Astrocyte of the hippocampus (primary cell): ENCODE data around the gene GPR176.

Experiments
- DNase-seq: peaks from one replicate; pipeline ENCODE4 v3.0.0; 2011; ENCODE audit warnings: low read depth, low spot score

The GPR176 gene, protein sequence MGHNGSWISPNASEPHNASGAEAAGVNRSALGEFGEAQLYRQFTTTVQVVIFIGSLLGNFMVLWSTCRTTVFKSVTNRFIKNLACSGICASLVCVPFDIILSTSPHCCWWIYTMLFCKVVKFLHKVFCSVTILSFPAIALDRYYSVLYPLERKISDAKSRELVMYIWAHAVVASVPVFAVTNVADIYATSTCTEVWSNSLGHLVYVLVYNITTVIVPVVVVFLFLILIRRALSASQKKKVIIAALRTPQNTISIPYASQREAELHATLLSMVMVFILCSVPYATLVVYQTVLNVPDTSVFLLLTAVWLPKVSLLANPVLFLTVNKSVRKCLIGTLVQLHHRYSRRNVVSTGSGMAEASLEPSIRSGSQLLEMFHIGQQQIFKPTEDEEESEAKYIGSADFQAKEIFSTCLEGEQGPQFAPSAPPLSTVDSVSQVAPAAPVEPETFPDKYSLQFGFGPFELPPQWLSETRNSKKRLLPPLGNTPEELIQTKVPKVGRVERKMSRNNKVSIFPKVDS

DNA sequence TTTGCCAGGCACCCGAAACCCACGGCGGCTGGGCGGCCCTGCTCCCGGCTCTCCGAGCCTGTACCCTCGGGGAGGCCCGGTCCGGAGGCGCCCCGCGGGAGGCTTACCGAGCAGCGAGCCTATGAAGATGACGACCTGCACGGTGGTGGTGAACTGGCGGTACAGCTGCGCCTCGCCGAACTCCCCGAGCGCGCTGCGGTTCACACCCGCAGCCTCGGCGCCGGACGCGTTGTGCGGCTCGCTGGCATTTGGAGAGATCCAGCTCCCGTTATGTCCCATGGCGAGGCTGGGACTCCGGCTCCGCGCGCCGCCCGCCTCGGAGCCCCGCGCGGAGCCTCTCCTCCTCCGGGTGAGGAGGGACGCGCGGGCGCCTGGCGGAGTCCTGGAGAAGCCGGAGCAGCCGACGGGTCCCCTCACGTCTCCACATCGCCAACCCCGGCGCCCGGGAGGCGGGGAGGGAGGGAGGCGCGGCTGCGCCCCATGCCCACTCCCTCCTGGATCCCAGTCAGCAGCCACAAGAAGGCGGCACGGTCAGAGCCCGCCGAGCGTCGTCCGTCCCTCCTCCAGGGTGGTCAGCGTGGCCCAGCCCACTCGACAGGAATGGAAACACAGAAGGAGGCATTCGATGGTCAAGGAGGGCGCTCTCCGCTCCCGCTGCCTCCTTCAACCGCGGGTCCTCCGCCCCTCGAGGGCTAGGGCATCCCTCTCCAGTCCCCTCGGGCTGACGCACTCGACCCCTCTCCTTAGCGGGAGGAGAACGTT is at the start of gene GPR176:
GPR176 (minus strand) TSS at position 519 of the 762 bp plus-strand sequence; CDS start at position 279, 240 bp downstream.
- DNase-seq = peak; percentile 95

DNA sequence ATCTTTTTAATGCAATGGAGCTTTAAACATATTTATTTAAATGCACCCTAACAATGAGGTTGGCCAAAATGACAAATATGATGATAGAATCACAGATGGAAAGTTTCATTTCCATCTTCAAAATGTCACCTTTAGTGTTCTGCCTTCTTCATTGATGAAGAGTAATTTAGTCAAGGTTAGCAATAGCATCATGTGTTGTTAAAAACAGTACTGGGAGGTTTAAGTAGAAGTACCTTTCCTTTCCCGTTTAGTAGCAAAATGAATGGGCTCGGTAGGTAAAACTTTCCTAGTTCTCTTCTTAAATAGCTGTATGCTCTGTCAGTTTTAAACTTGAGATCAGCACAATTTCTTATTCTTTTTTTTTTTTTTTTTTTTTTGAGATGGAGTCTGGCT is 48.9 kb upstream of the GPR176 start:
- DNase-seq = no peak

DNA sequence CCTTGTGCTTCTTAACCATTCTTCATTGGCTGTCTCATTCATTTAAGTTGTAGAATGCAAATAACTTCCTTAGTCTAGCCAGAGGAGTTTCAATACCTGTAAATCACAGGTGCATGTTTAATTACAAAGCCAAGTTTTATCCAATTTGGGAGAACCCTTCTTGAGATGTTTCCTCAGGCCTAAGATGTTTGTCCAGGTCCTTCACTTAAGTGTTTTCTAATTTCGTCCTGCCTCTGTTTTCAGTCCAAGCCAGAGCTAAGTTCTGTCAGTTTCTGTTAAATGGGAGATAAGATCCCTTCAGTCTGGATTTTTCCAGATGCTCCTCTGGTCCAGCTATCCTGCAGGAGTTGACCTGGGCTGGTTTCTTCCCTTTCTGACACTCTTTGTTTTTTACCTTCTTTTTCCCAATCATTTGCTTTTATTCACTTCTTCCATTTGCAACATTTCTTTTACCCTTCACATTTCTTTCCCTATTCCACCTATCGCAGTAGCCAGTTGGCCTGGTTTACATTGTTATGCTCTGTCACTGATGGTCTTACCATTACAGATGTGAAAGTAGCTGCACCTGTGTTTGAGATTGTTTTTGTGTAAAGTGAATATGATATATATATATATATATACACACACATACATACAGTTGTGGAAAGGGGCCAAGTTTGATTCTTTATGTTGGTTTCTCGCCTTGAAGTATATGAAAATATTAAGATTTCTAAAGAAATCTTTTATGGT is 48.4 kb upstream of the GPR176 start:
- no peak for DNase-seq

DNA sequence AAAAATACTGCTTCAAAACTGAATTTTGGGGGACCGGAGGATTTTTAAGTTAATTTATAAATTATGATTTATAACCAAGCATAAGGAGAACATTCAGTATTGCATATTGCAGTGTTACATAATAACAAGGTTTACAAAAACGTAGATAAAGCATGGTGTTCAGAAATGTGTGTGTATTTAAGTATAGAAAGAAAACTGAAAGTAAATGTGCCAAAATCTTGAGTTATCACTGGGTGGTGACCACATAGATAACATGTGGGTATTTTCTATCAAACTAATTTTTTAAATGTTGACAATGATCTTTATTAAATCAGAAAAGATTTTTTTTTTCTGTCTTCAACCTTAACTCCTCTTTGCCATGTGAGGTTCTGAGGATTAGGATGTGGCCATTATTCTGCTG is 46.5 kb upstream of the GPR176 start:
- DNase-seq = no peak

DNA sequence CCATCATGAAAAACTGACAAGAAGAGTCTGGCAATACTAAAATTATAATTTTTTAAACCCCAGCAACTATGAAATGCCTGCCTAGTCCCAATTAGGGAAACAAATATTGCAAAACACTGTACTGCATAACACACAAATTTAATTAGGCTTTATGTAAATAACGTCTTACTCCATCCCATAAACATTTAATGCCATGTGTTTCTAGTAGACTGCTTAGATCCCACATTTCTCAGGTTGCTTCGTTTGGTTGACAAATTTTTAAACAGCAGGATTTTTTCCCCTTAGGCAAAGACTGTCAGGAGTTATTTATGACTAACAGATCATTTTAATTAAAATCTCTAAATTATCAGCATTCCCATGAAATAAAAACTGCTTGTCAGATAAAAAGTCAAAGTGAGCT is 43.7 kb upstream of the GPR176 start:
- DNase-seq = no peak

DNA sequence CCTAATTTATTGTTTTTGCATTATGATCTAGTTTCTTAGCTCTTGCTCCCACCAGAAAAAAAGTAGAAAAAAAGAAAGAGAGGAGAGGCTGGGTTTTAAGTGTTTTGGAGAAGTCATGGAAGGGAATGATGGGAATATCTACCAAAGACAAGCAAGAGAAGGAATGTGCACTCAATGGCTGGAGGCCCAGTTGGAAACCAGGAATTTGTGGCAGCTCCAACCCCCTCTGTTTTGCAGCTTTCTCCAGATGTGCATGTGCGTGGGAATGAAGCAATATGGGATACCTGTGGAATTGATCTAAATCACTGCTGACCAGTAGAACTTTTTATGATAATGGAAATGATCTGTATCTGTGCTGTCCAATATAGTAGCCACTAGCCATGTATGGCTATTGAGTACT is 41.0 kb upstream of the GPR176 start:
- no peak for DNase-seq

DNA sequence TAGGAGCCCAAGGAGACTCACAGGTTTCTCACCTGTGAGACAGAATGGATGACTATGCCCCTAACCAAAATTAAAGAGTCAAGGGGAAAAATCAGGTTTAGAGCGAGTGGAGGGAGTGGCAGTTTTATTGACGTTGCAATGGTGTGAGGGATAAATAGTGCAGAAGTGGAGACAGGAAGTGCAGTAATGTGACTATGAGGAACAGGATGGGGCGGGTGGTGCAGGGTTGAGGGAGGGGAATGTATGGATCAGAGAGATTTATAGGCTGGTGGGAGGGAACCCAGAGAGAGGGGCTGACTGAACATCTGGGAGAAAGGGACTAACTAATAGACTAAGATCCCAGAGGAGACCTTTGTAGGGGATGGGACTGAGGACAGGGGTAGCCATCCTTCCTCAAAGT is 40.3 kb upstream of the GPR176 start:
- DNase-seq = no peak

DNA sequence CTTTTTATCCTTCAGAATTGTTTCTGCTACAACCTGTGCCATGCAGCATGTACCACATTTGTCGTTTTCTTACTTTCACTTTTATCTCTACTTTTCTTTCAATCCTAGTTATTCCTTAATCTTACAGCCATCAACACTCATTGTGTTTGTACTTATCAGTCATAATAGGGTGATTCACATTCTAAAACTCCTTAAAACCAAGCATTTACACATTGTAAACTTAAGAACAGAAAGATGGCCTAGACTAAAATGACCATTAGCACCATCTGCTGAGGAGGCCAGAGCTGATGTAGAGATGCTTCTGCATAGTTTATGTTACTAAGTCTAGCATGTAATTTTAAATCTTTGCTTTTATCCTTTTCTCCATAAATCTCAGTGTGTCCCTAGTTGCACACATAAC is 39.3 kb upstream of the GPR176 start:
- no peak for DNase-seq

DNA sequence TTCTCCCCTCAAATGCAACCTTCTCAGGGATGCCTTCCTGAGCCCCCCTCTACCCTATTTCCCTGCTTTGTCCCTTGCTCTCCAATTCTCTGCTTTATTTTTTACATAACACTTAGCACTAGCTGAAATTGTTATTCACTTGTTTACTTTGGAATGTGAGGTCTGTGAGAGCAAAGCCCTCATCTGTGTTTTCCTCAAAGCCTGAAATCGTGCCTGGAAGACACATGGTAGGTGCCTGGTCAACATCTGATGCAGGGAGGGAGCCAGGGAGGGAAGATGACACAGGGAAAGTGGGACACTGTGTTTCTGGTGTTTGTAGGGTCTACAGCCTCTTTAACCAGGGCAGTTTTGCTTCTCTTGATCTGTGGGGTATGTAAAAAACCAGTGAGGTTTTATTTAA is 37.4 kb upstream of the GPR176 start:
- no peak for DNase-seq

DNA sequence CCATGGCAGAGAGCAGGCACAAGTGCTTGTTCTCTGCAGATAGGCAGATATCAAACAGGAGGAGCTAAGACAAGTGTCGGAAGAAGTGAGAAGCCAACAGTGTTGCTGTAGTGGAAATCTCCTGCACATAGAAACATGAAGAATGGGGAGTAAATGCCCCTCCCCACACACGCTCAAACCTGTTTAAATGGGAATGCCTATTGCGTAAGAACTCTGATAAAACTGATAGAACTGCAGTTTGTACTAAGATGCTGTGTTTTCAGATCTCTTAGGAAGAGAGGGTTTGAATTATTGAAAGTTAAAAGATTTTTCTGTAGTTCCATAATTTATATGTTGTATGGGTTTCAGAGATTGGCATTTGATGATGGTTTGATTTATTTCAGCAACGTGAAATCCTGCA is 33.5 kb upstream of the GPR176 start:
- no peak for DNase-seq

DNA sequence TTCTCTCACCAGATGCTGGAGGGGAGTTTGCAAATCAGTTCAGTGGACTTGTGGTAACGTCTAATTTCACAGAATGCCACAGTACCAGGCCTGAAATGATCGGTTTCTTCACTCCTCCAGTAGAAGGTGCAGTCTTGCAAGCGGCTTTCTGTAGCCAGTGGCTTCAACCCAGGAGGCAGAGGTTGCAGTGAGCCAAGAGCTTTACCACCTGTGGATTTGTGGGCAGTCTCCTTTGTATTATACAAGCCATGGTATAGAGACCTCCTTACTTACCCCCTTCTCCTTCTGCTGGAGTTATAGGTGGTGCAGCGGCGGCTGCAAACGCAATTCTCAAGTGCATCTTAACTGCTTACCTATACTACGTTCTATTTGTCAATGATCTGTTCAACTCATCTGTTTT is 31.5 kb upstream of the GPR176 start:
- DNase-seq = no peak

DNA sequence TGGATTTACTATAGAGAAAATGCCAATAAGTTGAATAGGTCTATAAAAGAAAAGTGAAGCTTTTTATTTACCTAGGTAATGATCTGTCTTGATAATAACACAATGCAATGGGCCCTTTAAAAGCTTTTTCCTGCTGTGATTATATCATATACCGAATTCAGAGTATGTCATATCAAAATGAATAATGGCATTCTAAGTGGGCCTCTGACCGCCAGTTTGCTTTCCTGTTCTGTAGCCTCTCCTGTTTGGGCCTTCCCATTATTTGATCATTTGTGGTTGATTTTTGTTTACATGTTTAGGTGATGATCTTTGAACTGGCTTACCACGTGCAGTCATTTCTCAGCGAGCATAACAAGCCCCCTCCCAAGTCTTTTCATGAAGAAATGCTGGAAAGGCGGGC is 28.8 kb upstream of the GPR176 start:
- DNase-seq = no peak

DNA sequence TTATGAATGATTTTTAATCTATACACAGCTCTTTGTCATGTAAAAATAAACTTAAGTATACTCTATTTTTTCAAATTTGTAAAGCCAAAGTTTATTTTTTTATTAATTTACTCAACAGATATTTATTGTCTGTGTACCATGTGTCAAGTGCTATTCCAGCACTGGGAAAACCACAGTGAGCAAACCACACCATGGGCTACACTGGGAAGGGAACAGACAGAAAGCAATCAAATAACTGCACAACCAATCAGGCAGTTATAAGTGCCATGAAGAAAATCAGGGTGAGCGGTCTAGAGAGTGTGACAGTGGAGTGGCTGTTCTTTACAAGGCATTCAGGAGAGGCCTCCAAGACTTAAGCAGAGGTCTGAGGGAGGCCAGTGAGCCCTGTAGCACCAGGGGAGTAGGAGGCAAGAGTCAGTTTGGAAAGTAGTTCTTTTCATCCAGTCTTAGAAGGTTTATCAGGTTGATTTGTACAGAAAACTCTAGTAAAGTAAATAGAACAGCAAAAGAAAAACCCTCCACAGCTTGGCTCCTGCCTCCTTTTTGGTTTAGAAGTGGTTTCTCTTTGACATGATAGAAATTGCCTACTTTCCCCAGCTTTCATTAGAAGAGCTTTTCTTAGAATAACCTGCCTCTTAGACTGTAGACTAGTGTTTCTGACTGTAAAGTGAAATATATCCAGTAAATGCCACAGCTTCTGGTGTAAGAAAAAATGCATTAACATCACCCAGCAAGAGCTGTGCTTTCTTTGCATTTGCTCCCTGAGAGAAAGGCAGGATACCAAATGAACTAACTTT is 27.5 kb upstream of the GPR176 start:
- peak; percentile 20 for DNase-seq

DNA sequence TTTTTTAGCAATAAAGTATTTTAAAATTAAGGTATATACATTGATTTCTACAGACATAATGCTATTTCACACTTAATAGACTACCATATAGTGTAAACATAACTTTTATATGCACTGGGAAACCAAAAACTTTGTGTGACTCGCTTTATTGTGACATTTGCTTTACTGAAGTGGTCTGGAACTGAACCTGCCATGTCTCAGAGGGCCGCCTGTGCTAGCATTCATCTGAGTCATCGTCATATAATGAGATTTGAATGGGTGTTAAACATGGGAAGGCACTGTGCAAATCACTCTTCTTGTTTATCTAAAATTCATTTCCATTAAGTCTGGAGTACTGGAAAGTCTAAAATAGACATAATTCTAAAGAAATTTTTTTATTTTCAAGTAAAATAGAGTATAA is 26.8 kb upstream of the GPR176 start:
- peak; percentile 70 for DNase-seq

DNA sequence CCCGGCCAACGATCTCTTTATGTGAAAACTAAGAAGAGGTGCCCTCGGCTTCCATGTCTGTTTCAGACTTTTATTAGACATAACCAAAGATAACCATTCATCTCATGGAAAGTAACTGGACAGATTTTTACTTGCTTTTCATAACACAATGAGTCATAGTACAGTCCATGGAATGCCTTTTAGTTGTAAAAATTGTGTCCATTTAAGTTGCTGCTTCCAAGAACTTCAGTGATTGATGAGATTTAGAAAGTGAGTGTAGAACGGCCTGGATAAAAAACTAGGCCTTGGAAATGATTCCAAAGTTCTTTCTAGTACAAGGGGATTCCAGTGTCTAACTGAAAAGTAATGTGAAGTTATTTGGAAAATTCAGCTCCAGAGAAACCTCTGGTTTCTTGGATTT is 24.7 kb upstream of the GPR176 start:
- DNase-seq = peak; percentile 82

DNA sequence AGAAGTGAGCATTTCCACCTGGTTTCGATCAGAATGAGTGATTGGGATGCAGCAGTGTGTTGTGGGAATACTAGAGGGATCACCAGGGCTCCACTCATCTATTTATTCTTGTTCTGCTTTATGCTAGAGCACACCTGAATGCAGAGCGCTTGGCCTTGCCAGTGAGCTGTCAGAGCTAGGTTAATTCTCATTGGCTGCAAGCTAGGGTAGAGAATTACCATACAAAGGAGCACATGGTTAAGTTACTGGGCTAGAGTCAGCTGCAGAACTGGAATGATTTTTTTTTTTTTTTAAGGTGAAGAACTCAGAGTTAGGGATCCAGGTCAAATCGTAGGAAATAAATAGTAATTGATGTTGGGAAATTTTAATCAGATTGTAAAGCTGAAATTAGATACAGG is 22.7 kb upstream of the GPR176 start:
- DNase-seq = no peak

DNA sequence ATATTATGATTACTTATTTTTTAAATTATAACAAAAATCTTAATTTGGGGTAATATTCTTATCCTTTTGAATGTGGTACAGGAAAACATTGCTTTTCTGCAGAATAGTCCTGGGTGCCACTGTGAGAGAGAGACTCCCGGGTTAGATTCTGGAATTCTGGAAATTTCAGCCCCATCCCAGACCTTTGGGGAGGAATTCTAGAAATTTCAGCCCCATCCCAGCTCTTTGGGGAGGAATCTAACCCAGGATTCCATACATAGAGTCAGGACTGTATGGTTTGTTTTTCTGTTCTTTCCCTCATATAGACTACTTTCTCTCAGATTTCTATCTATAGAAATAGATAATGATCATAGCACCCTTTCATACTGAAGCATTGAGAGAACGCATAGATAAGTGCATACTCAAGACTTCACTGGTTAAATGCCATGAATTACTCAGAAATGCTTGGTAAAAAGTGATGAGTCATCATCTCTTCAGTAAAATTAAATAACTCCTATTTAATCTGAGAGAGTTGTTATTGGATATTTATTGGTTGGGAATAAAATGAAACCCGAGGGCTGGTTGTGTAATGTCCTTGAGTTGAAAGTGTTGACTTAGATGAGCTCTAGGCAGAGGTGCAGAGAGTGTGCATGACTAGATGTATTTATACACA is 22.2 kb upstream of the GPR176 start:
- DNase-seq = peak; percentile 25

DNA sequence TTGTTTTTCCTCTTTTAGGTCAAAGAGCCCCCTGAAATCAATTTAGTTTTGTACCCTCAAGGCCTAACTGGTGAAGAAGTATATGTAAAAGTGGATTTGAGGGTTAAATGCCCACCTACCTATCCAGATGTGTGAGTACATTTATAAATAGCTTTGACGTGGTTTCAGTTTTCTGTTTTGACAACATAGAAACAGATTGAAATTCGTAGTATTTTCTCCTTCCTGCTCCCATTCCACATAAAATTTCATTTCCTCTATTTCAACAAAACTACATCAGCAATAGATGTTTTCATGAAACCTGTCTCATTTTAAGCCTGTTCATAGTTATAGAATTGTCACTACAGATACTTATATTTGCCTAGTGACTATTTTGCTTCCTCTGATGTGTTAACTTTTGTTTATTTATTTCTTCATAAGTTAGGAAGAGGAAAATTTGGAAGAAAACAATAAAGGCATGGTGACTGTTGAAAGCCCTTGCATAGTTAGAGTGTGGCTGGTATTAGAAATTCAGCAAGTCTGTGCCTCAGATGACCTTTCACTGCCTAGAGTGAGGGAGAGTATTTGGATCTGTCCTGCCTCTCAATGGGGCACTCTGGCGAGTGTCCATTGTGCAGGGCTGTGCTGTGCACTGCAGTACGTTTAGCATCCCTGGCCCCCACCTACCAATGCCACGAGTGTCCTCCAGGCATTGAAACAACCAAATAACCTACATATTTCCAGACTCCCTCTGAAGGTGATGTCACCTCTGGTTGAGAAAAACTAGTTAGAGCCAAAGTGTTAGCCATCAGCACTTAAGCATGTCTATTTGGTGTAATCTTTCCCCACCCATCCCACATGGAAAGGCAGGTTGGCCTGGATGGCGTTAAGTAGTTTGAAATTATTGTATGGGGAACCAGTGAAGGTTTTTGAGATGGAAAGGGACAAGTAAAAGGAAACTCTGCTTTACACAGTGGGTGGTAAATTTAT is 19.7 kb upstream of the GPR176 start:
- peak; percentile 18 for DNase-seq

DNA sequence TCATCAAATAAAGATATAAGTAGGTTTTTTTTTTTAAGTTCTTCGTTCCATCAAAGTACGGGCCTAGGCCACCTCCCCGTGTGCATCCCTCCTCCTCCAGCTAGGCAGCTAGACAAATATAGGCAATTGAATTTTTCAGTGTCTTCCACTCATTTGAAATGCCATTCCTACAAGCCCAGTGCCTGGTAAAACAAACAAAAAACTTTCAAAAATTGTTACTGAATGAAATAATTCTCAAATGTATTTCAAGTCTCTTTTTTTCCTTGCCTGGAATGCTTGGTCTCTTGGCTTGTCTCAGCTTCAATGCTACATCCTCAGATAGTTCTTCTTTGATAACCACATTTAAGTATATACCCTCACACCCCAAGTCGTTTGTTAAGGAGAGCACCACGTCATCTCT is 17.6 kb upstream of the GPR176 start:
- no peak for DNase-seq

DNA sequence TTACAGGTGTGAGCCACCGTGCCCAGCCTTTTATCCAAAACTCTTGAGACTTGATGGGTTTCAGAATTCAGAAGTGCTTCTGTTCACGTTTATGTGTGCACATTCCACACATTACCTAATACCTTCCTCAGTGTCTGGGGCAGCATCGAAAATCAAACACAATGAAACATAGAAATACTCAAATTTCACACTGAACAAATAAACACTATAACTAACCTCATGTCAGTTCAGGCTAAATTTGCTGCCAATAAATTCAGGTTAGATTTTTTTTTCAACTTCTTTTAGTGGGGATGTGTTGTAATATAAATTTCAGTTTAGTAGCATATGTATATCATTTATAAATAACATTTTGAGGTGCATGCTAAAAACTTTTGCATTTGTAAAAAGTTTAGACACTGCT is 16.6 kb upstream of the GPR176 start:
- no peak for DNase-seq
